ENCODE data around the gene MSX1. TPM values are rescaled to one million over a fixed set of nuclear protein-coding genes. Genes with fewer than 3 reads are reported as not detected.

Gene MSX1
- total RNA-seq, 2 experiments from 2014 or later = 0.16 to 2.1 TPM

DNA sequence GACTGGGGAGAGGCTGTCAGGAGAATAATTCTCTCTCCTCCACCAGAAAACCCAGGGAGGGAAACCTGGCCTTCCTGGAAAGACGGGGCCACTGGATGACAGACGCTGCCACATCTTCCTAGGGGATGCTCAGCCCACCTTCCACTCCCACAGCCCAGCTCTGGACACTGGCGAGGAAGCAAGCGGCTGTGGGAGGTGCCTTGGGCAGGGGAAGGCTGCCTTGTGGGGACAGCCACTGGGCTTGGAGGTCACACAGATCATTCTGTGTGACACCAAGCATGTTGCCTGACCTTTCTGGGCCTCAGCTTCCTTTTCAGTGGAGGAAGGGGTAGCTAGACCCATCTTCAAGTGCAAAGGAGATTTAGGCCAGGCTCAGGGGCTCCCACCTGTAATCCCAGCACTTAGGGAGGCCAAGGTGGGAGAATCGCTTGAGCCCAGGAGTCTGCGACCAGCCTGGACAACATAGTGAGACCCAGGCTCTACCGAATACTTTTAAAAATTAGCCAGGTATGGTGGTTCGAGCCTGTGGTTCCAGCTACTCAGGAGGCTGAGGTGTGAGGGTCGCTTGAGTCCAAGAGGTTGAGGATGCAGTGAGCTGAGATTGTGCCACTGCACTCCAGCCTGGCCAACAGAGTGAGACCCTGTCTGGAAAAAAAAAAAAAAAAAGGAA is 9.8 kb upstream of the MSX1 start:
- TF ChIP-seq, protein P1, sequence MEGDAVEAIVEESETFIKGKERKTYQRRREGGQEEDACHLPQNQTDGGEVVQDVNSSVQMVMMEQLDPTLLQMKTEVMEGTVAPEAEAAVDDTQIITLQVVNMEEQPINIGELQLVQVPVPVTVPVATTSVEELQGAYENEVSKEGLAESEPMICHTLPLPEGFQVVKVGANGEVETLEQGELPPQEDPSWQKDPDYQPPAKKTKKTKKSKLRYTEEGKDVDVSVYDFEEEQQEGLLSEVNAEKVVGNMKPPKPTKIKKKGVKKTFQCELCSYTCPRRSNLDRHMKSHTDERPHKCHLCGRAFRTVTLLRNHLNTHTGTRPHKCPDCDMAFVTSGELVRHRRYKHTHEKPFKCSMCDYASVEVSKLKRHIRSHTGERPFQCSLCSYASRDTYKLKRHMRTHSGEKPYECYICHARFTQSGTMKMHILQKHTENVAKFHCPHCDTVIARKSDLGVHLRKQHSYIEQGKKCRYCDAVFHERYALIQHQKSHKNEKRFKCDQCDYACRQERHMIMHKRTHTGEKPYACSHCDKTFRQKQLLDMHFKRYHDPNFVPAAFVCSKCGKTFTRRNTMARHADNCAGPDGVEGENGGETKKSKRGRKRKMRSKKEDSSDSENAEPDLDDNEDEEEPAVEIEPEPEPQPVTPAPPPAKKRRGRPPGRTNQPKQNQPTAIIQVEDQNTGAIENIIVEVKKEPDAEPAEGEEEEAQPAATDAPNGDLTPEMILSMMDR (conservative IDR thresholded peaks at IDR 0.05; ENCODE audit: low read length) = no peak
- TF ChIP-seq EZH2phosphoT487 (IDR thresholded peaks at IDR 0.05; ENCODE audit: borderline replicate concordance, low read depth, low read length) = no peak
- POLR2A ChIA-PET = interaction anchor here (0.7 kb wide), 1 partner anchor 14 kb away, joined by 4 read pairs; no protein-coding TSS in a partner anchor
- intact Hi-C loops (cut with micrococcal nuclease; ENCODE audit: unreplicated experiment) = loop anchor here (5.0 kb wide), 1 partner anchor 362 kb away; no protein-coding TSS in a partner anchor
- DNase-seq (ENCODE audit: low spot score) = no peak
- no peak overlapping the region for H2AFZ ChIP-seq (ENCODE audit: low read length)
- H3K4me2 ChIP-seq (ENCODE audit: low read length) = no peak overlapping the region
- no TSS peak for BruUV-seq (replicated peaks)
- H3K9me3 ChIP-seq (ENCODE audit: low read length) = no peaks in the 10 kb centered on the region
- H3K4me1 ChIP-seq (ENCODE audit: insufficient read depth, low read length, poor library complexity, severe bottlenecking) = no peaks in the 10 kb centered on the region
- no peaks in the 10 kb centered on the region for H3K36me3 ChIP-seq (ENCODE audit: insufficient read depth, low read length)
- H3K27ac ChIP-seq (ENCODE audit: low read depth, low read length, poor library complexity, severe bottlenecking) = no peak overlapping the region
- no peaks in the 10 kb centered on the region for H3K79me2 ChIP-seq (ENCODE audit: insufficient read depth, low read depth, low read length)
- H3K9me2 ChIP-seq (ENCODE audit: insufficient read depth, low read length) = no peaks in the 10 kb centered on the region
- CTCF ChIA-PET (ENCODE audit: unreplicated experiment) = no interaction called here
- H3K4me3 ChIP-seq (ENCODE audit: low read depth, low read length, poor library complexity, severe bottlenecking) = no peak overlapping the region
- H4K20me1 ChIP-seq (ENCODE audit: insufficient read depth, low read length) = no peaks in the 10 kb centered on the region

DNA sequence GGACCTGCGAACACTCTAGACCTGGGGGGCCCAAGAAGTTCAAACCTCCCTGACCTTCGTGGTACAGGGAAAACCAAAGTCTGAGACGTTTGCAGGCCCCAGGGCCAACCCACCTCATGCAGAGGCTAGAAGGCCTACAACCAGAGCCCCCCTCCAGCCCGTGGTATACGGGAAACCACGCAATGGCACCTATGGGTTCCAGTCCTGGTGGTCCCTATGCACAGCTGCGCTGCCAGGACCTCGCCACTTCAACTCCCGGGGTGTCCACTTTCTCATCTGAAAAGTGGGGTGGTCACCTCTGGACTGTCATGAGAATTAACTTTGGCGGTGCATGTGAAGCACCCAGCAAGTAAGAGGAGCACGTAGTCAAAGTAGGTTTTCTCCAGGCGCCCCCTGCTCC is 8.4 kb upstream of the MSX1 start:
- Histone ChIP-seq H3K4me1 (ENCODE audit: insufficient read depth, low read length, poor library complexity, severe bottlenecking) (no peaks in the 10 kb centered on the region), H3K27ac (ENCODE audit: low read depth, low read length, poor library complexity, severe bottlenecking) (no peak overlapping the region), H3K9me3 (ENCODE audit: low read length) (no peaks in the 10 kb centered on the region), H3K79me2 (ENCODE audit: insufficient read depth, low read depth, low read length) (no peaks in the 10 kb centered on the region), H3K4me3 (ENCODE audit: low read depth, low read length, poor library complexity, severe bottlenecking) (no peak overlapping the region), H3K36me3 (ENCODE audit: insufficient read depth, low read length) (no peaks in the 10 kb centered on the region), H3K9me2 (ENCODE audit: insufficient read depth, low read length) (no peaks in the 10 kb centered on the region), H4K20me1 (ENCODE audit: insufficient read depth, low read length) (no peaks in the 10 kb centered on the region), H3K4me2 (ENCODE audit: low read length) (no peak overlapping the region), H2AFZ (ENCODE audit: low read length) (no peak overlapping the region)
- ChIA-PET POLR2A (no interaction called here), CTCF (ENCODE audit: unreplicated experiment) (no interaction called here)
- TF ChIP-seq, protein P1 (conservative IDR thresholded peaks at IDR 0.05; ENCODE audit: low read length) = no peak
- TF ChIP-seq EZH2phosphoT487 (IDR thresholded peaks at IDR 0.05; ENCODE audit: borderline replicate concordance, low read depth, low read length) = no peak
- no peak for DNase-seq (ENCODE audit: low spot score)
- intact Hi-C loops (cut with micrococcal nuclease; ENCODE audit: unreplicated experiment) = loop anchor here (5.0 kb wide), 1 partner anchor 364 kb away; no protein-coding TSS in a partner anchor
- BruUV-seq (replicated peaks) = no TSS peak

DNA sequence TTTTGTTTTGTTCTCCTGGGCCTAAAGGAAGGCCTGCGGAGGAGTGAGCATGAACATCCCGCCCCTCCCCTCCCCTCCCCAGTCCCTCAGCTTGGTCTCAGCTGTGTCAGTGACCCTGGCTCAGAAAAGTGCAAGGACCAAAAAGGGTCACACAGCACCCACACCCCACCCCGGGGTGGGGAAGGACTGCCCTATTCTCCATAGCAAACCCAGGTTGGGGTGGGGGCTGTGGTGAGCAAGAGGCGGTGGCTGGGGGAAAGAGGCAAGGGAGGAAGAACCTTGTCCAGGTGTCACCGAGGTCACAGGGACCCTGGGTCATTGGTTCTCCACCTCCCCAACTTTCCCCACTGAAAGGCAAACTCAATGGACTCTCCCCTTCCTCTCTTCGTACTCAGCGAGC is 7.6 kb upstream of the MSX1 start:
- no TSS peak for BruUV-seq (replicated peaks)
- DNase-seq (ENCODE audit: low spot score) = no peak
- TF ChIP-seq, protein P1 (conservative IDR thresholded peaks at IDR 0.05; ENCODE audit: low read length) = no peak
- TF ChIP-seq EZH2phosphoT487 (IDR thresholded peaks at IDR 0.05; ENCODE audit: borderline replicate concordance, low read depth, low read length) = no peak
- no peak overlapping the region for H3K4me3 ChIP-seq (ENCODE audit: low read depth, low read length, poor library complexity, severe bottlenecking)
- H2AFZ ChIP-seq (ENCODE audit: low read length) = no peak overlapping the region
- intact Hi-C loops (cut with micrococcal nuclease; ENCODE audit: unreplicated experiment) = loop anchor here (5.0 kb wide), 1 partner anchor 365 kb away; no protein-coding TSS in a partner anchor
- H3K9me3 ChIP-seq (ENCODE audit: low read length) = no peaks in the 10 kb centered on the region
- H3K27ac ChIP-seq (ENCODE audit: low read depth, low read length, poor library complexity, severe bottlenecking) = no peak overlapping the region
- no peak overlapping the region for H3K4me2 ChIP-seq (ENCODE audit: low read length)
- no peaks in the 10 kb centered on the region for H4K20me1 ChIP-seq (ENCODE audit: insufficient read depth, low read length)
- no peaks in the 10 kb centered on the region for H3K4me1 ChIP-seq (ENCODE audit: insufficient read depth, low read length, poor library complexity, severe bottlenecking)
- no peaks in the 10 kb centered on the region for H3K9me2 ChIP-seq (ENCODE audit: insufficient read depth, low read length)
- CTCF ChIA-PET (ENCODE audit: unreplicated experiment) = no interaction called here
- POLR2A ChIA-PET = no interaction called here
- H3K79me2 ChIP-seq (ENCODE audit: insufficient read depth, low read depth, low read length) = no peaks in the 10 kb centered on the region
- H3K36me3 ChIP-seq (ENCODE audit: insufficient read depth, low read length) = no peaks in the 10 kb centered on the region
